CD4-positive, alpha-beta T cell treated with Interleukin-2 at 100 ng/mL for 4 hours (primary cell): ENCODE results near the gene RABGGTA.
A peak's percentile ranks its signal among the peaks of the same experiment; 100 is the strongest.

Experiments used
- DNase-seq: peaks from one replicate; pipeline ENCODE4 v3.0.0-alpha.2; 2020; ENCODE audit warnings: low spot score

RABGGTA gene

GRCh38 chr14:24271134-24271833 is at the start of gene RABGGTA:
TSS of gene RABGGTA (minus strand) at chr14:24271597. CDS start at chr14:24271115, 482 bp downstream.
- peak; percentile 94 for DNase-seq

GRCh38 chr14:24317141-24317928 is 45.9 kb upstream of the RABGGTA start:
- no peak for DNase-seq

GRCh38 chr14:24316597-24316950 is 45.2 kb upstream of the RABGGTA start:
- DNase-seq: no peak

- DNase-seq: no peak
These were observed 44.6 kb upstream of the RABGGTA start for GRCh38 chr14:24315807-24316596.

- no peak for DNase-seq
These were observed 43.9 kb upstream of the RABGGTA start for GRCh38 chr14:24315243-24315806.

- DNase-seq: no peak
These were observed 43.2 kb upstream of the RABGGTA start for GRCh38 chr14:24314377-24315193.

GRCh38 chr14:24313913-24314312 is 42.5 kb upstream of the RABGGTA start:
- DNase-seq: no peak

- DNase-seq: peak; percentile 40
These were observed 41.5 kb upstream of the RABGGTA start for GRCh38 chr14:24312736-24313507.

GRCh38 chr14:24311837-24312615 is 40.6 kb upstream of the RABGGTA start:
- peak; percentile 28 for DNase-seq

- peak; percentile 72 for DNase-seq
These were observed 39.5 kb upstream of the RABGGTA start, which contains the start of gene LTB4R for GRCh38 chr14:24310646-24311604. TSS of gene LTB4R (plus strand) at chr14:24311502. CDS start at chr14:24315652, 4,150 bp downstream.

- DNase-seq: no peak
These were observed 38.9 kb upstream of the RABGGTA start for GRCh38 chr14:24310265-24310645.

GRCh38 chr14:24309538-24310264 is 38.3 kb upstream of the RABGGTA start, which contains the start of gene LTB4R2:
TSS of gene LTB4R2 (plus strand) at chr14:24310140. CDS start at chr14:24310665, 525 bp downstream.
- no peak for DNase-seq

GRCh38 chr14:24308342-24309124 is 37.1 kb upstream of the RABGGTA start:
- no peak for DNase-seq

- peak; percentile 74 for DNase-seq
These were observed 36.4 kb upstream of the RABGGTA start, which contains the start of gene CIDEB for GRCh38 chr14:24307575-24308341. TSS of gene CIDEB (minus strand) at chr14:24307977. CDS start at chr14:24307858, 119 bp downstream.

- no peak for DNase-seq
These were observed 35.8 kb upstream of the RABGGTA start for GRCh38 chr14:24307156-24307574.

GRCh38 chr14:24304019-24304387 is 32.6 kb upstream of the RABGGTA start:
- no peak for DNase-seq
